Measurements from ENCODE around the gene KLC1.

GRCh38 chr14:103702095-103702494 is 73.1 kb downstream of the KLC1 start:
- no peak for TF ChIP-seq EZH2 (IDR thresholded peaks at IDR 0.05; ENCODE audit: low read length, unreplicated experiment)
- TF ChIP-seq, protein P1, sequence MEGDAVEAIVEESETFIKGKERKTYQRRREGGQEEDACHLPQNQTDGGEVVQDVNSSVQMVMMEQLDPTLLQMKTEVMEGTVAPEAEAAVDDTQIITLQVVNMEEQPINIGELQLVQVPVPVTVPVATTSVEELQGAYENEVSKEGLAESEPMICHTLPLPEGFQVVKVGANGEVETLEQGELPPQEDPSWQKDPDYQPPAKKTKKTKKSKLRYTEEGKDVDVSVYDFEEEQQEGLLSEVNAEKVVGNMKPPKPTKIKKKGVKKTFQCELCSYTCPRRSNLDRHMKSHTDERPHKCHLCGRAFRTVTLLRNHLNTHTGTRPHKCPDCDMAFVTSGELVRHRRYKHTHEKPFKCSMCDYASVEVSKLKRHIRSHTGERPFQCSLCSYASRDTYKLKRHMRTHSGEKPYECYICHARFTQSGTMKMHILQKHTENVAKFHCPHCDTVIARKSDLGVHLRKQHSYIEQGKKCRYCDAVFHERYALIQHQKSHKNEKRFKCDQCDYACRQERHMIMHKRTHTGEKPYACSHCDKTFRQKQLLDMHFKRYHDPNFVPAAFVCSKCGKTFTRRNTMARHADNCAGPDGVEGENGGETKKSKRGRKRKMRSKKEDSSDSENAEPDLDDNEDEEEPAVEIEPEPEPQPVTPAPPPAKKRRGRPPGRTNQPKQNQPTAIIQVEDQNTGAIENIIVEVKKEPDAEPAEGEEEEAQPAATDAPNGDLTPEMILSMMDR (conservative IDR thresholded peaks at IDR 0.05; ENCODE audit: low read depth, low read length), result no peak

All from PC-3 (cell line).